ENCODE results near the gene SLC35E1. TPM values are rescaled to one million over a fixed set of nuclear protein-coding genes. Genes with fewer than 3 reads are reported as not detected.

Gene SLC35E1
- polyA plus RNA-seq, 6 donors from 2014 or later = 15.4 to 26.2 (median 19.4) TPM

DNA sequence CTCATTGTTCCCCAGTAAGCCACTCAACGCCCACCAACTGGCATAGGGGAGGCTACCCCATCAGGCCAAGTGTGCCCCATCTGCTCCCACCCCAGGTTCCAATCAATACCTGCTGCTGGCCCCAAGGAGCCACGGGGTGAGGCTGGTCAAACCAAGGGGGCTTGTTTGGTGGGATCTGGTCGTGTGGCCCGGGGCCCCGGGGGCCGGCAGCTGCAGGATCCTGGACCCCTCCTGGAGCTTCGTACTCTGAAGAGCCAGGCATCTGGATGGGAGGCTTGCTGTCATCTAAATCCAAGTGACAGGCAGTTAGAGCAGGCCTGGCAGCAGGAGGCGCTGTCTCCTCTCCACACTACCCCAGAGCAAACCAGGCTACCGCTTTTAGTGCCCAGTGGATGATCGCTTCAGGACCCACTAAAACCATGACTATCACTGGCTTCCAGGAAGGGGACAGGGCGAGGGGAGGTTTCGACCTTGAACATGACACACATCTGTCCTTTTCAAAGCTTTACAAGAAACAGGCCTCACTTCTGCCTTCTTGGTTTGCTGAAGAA lies 44.2 kb downstream of the SLC35E1 start:
- peak; percentile 26 for DNase-seq
- H3K36me3 Mint-ChIP-seq = peaks cover 0 to 12% of the 10 kb centered on the region in 2 donors
- no peak overlapping the region for H3K4me3 Mint-ChIP-seq
- H3K9me3 Mint-ChIP-seq = no peaks in the 10 kb centered on the region
- ATAC-seq (ENCODE audit: low read depth in 2 of 2) = peak in 1 of 2 donors; percentile 23
- no peaks in the 10 kb centered on the region for H3K27me3 Mint-ChIP-seq
- peak overlapping the region in 1 of 6 donors; percentile 61 for H3K27ac Mint-ChIP-seq
- peaks cover 0 to 5% (median 3%) of the 10 kb centered on the region in 3 donors for H3K4me1 Mint-ChIP-seq

DNA sequence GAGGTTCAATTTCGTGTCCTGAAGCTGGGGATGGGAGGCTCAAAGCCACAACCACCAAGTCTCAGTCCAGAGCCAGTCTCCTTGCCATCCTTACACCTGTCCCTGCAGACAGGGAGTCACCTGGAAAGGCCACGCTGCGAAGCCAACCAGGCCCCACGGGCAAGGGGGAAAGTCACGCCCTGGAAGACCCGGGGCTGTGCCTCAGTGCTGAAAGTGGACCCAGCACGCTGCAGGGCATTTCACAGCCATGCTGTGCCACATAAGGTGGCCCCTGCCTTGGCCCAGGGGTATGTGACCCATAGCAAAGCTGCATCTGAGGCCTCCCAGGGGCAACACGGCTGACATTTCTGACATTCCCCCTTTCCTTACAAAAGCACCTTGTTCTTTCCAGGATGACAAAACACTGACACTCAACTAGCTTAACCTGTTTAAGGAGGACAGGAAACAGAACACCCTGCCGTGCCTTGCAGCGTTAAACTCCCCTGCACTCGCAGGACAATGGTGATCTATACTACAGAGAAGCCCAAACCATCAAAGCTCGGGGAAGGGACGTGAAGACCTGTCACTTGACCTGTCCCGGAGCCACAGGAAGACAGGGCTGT lies 44.8 kb downstream of the SLC35E1 start:
- H3K27ac Mint-ChIP-seq = peak overlapping the region in 1 of 6 donors; percentile 61
- no peak for ATAC-seq (ENCODE audit: low read depth in 2 of 2)
- no peak for DNase-seq
- no peaks in the 10 kb centered on the region for H3K27me3 Mint-ChIP-seq
- H3K36me3 Mint-ChIP-seq = peaks cover 0 to 16% of the 10 kb centered on the region in 2 donors
- peaks cover 0 to 5% (median 3%) of the 10 kb centered on the region in 3 donors for H3K4me1 Mint-ChIP-seq
- no peaks in the 10 kb centered on the region for H3K9me3 Mint-ChIP-seq
- H3K4me3 Mint-ChIP-seq = no peak overlapping the region

DNA sequence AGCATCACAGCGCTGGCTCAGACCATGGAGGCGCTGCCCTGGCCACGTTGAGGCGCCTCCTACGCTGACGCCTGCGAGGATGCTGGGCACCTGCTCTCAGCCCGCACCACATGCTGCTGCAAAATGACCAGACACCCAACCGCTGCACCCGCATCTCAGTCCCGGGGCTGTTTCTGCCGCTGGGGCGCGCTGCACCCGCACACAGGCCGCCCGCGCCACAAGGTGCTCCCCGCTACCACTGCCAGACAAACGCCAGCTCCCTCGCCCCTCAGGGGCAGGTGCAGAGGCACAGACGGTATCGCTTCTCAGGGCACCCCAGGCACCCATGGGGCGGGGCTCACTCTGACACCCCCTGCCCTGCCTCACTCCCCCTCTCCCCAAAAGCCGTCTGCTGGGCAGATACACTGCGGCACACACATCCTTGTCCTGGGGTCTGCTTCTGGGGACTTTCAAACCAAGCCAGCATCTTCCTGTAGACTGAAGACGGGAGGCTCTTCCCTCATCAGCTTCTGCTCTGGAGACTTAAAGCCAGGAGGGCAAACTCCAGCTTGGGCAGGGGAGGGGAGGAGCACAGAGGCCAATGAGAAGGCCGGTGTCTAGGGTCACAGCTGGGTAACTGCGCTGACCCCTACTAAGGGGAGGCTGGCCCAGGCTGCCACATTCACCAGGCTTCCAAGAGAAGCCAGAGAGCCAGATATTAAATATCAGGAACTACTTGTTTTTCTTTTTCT lies 46.3 kb downstream of the SLC35E1 start:
- Mint-ChIP-seq H3K27me3 (no peaks in the 10 kb centered on the region), H3K4me3 (no peak overlapping the region), H3K36me3 (peaks cover 0 to 6% of the 10 kb centered on the region in 2 donors), H3K9me3 (no peaks in the 10 kb centered on the region), H3K4me1 (peaks cover 0 to 3% (median 0%) of the 10 kb centered on the region in 3 donors), H3K27ac (no peak overlapping the region)
- no peak for ATAC-seq (ENCODE audit: low read depth in 2 of 2)
- DNase-seq = no peak

DNA sequence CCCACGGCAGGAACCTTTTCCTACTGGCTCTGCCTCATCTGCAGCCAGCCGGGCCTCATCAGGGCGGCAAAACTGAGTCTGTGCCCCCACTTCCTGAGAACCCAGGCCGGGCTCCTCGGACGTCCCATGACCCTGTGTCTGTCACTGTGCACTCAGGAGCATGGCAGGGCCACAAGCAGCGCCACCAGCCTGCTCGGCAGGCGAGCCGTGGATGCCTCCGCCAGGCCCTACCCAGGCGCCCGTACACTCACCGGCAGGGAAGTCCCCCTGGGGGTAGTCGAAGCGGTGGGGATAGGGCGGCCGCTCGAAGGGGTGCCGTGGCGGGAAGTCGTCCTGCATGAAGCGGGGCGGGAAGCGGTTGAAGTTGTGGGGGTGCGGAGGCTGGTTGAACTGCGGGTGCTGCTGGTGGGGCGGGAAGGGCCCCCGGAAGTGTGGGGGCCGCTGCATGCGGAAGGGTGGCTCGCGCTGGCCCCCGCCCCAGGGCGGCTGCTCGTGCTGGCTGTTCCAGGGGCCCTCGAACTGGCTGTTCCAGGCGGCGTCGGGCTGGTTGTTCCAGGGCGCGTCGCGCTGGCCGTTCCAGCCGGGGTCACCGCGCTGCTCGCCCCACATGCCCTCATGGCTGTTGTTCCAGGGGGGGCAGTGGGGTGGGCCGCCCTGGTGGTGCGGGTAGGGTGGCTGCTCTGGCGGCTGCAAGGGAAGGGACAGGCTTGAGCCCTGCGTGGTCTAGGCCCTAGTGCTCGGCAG lies 47.1 kb downstream of the SLC35E1 start:
- no peaks in the 10 kb centered on the region for H3K9me3 Mint-ChIP-seq
- ATAC-seq (ENCODE audit: low read depth in 2 of 2) (no peak), DNase-seq (no peak)
- no peak overlapping the region for H3K27ac Mint-ChIP-seq
- no peaks in the 10 kb centered on the region for H3K27me3 Mint-ChIP-seq
- H3K36me3 Mint-ChIP-seq = peaks cover 0 to 5% of the 10 kb centered on the region in 2 donors
- no peak overlapping the region for H3K4me3 Mint-ChIP-seq
- peaks cover 0 to 3% (median 0%) of the 10 kb centered on the region in 3 donors for H3K4me1 Mint-ChIP-seq

DNA sequence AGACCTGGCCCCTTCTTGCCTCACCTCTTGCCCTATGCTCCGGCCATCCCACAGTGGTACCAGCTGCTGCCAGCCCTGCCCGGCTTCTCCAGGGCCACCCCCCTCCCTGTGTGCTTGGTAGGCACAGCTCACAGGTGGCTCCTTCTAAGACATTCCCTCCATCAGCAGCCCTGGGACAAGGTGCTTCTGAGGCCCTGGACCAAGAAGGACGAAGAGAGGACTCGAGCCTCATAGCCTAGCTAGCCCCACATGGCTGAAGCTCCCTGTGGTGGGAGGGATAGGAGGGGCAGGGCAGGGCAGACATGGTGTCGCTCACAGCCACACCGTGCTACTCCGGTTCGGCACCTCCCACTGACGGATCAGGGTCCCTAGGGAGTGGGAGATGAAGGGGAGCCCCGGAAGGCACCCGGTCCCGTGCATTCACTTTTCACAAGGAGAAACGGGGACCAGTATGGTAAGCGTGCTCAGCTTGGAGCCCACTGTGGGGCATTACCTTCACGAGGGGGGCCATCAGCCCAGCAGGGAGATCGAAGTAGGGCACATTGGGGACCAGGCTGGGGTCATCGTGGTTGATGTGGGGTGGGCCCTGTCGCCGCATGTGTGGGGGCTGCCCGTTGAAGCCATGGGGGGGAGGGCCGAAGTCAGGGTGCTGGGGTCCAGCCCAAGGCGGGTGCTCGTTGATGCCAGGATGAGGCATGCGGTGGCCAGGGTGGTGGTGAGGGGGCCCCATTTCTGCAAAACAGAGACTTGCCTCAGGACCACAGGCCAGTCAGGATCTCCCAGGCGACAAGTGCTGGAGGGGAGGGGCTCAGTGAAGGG lies 49.4 kb downstream of the SLC35E1 start:
- no peak for DNase-seq
- Mint-ChIP-seq H3K36me3 (peaks cover 5 to 6% of the 10 kb centered on the region in 2 donors), H3K4me1 (no peaks in the 10 kb centered on the region), H3K27ac (peak overlapping the region in 1 of 6 donors; percentile 62), H3K4me3 (no peak overlapping the region), H3K27me3 (no peaks in the 10 kb centered on the region), H3K9me3 (no peaks in the 10 kb centered on the region)
- ATAC-seq (ENCODE audit: low read depth in 2 of 2) = no peak

DNA sequence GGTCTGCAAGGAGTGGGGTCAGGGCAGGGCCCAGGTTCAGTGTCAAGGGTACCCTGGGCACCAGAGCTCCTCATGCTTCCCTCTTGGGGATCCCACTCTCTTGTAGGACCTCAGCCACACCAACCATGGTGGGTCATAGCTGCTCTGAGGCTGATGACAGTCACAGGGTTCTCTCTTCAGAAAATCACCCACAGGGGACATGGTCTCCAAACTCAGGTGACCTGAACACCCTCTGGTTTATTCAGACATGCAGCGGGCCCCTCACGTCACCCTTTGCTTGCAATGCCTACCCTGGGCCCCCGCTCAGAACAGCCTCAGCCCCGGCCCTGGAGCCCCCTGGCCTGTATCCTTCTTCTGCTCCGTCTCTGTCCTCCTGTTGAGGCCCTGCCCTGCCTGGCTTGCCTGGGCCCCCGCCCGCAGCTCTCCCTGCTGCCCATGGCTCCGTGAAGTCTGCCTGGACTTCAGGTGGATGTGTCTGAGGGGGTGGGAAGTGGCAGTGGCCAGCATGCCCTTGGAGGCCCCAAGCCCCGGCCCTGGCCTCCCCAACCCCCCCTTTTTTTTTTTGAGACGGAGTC lies 50.4 kb downstream of the SLC35E1 start:
- Mint-ChIP-seq H3K27ac (no peak overlapping the region), H3K36me3 (peaks cover 5 to 6% of the 10 kb centered on the region in 2 donors), H3K9me3 (no peaks in the 10 kb centered on the region), H3K27me3 (no peaks in the 10 kb centered on the region), H3K4me1 (no peaks in the 10 kb centered on the region), H3K4me3 (no peak overlapping the region)
- DNase-seq (no peak), ATAC-seq (ENCODE audit: low read depth in 2 of 2) (no peak)

DNA sequence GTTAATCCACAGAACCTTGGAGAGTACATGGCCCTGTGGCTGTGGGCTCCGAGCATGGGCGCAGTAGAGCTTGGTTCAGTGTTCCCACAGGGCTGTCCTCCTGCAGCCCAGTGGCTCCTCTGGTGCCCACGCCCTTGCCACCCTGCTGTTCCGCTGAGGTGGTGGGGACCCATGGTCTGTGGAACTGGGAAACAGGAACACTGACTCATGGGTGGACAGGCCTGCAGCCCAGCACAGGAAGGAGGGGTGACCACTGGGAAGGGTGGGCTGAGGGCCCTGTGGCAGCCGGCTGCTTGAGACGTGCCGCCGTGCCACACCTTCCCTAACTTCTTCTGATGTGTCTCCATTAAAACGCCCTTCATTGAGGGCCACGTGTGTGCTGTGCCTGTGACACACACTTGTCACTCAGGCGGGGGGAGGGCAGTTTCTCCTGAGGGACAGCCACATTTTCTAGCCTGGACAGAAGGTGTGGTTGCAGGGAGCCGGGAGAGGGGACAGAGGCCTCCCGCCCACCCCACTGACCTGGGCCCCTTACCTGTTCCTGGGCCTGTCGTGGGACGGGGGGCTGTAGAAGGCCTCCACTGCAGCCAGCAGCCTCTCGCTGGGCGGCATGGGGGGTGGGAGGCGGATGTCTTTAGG lies 51.1 kb downstream of the SLC35E1 start:
- ATAC-seq (ENCODE audit: low read depth in 2 of 2) = no peak
- Mint-ChIP-seq H3K27ac (no peak overlapping the region), H3K36me3 (peaks cover 5 to 6% of the 10 kb centered on the region in 2 donors), H3K4me1 (no peaks in the 10 kb centered on the region), H3K27me3 (no peaks in the 10 kb centered on the region), H3K4me3 (no peak overlapping the region), H3K9me3 (no peaks in the 10 kb centered on the region)
- DNase-seq = no peak

DNA sequence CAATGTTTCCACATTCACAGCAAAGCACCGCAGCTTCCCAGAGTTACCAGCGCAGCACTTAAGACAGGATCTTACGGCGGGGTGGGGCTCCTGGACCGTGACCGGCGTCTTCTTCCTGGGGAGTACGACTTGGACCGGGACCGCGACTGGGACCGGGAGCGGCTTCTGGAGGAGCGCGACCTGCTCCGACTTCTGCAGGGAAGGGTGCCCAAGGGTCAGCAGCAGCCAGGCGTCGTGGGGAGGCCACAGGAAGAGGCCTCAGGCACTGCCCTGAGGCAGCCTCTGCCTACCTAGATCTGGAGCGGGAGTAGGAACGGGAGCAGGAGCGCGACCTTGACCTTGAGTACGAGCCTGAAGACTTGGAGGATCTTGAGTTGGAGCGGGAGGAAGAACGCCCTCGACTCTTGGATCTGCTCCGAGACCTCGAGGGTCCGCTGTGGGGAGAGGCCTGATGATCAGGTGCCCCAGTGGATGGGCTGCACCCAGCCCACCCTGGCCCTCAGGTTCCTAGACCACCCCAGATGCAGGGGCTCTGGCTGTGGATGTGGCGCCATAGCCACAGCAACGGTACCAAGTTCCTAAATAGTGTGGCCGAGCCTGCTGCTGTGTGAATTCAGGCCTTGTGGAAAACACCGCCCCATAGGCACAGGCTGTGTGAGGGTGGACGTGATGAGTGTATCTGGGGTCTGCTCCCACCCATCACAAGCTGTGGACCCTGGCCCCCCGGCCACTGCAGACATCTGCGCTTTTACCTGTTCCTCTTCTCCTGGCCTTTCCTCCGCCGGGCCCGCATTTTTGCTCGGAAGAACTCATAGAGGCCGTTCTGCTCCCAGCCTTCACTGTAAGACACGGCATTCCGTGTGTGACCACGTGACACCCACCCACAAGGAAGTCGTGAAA lies 51.9 kb downstream of the SLC35E1 start:
- ATAC-seq (ENCODE audit: low read depth in 2 of 2) = no peak
- no peak for DNase-seq
- no peaks in the 10 kb centered on the region for H3K27me3 Mint-ChIP-seq
- no peaks in the 10 kb centered on the region for H3K9me3 Mint-ChIP-seq
- H3K36me3 Mint-ChIP-seq = peaks cover 5 to 6% of the 10 kb centered on the region in 2 donors
- no peak overlapping the region for H3K4me3 Mint-ChIP-seq
- H3K27ac Mint-ChIP-seq = peak overlapping the region in 2 of 6 donors; percentile 47 to 60
- H3K4me1 Mint-ChIP-seq = no peaks in the 10 kb centered on the region

DNA sequence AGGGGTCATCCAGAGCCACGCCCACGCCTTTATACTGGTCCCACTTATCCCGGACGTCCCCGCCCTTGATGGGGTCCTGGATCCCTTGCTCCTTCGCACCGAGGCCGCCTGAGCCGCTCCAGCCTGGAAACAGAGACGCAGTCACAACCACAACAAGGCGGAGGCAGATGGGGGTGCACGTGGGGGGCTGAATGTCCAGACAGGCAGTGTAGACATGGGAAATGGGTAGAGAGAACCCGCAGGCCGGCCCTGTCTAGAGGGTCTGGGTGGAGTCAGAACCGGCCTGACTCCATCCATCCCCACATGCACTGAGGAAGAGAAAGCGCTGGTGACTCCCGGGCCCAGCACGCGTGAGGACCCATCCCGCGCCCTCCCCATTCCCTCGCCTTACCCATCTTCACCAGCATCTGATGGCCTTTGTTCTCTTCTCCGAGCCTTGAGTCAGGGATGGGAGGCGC lies 53.0 kb downstream of the SLC35E1 start:
- Mint-ChIP-seq H3K4me1 (no peaks in the 10 kb centered on the region), H3K9me3 (no peaks in the 10 kb centered on the region), H3K27ac (peak overlapping the region in 1 of 6 donors; percentile 12), H3K27me3 (no peaks in the 10 kb centered on the region), H3K36me3 (peaks cover 5 to 6% of the 10 kb centered on the region in 2 donors), H3K4me3 (no peak overlapping the region)
- ATAC-seq (ENCODE audit: low read depth in 2 of 2) (no peak), DNase-seq (no peak)

DNA sequence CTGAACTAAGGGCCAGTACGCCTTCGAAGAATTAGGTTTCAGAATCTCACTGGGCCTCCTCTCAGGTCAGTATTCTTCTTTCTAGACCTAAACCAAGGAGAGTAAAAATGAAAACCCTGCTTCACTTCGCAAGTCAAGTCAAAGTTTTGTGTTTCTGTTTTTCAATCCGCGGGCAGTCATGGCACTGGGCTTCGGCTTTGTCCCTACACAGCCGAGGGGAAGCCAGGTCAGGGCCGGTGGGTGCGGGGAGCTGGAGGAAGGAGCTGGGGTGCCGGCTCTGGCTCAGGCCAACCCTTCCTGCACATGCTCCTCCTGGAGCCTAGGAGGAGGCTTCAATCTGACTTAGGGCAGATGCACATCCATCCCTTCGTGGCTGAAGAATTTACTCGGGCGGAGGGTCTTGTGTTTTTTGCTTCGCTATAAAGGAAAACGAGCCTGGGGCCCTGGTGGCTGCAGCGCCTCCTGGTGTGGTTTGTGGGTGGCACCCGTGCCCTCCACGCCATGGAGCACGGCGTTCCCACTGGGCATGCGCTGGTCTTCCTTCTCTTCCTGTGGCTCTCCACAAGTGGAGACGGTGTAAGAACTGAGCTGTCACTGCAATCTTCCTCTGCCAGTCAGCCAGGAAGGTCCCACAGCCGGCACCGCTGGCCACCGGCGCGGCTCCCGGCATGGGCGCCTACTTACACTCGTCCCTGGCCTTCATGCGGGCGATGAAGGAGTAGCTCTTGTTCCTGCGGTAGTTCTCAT lies 53.6 kb downstream of the SLC35E1 start:
- Mint-ChIP-seq H3K27me3 (no peaks in the 10 kb centered on the region), H3K27ac (peak overlapping the region in 3 of 6 donors; percentile 12 to 68 (median 24)), H3K36me3 (peaks cover 5 to 6% of the 10 kb centered on the region in 2 donors), H3K9me3 (no peaks in the 10 kb centered on the region), H3K4me3 (no peak overlapping the region), H3K4me1 (no peaks in the 10 kb centered on the region)
- ATAC-seq (ENCODE audit: low read depth in 2 of 2) = no peak
- DNase-seq = no peak

DNA sequence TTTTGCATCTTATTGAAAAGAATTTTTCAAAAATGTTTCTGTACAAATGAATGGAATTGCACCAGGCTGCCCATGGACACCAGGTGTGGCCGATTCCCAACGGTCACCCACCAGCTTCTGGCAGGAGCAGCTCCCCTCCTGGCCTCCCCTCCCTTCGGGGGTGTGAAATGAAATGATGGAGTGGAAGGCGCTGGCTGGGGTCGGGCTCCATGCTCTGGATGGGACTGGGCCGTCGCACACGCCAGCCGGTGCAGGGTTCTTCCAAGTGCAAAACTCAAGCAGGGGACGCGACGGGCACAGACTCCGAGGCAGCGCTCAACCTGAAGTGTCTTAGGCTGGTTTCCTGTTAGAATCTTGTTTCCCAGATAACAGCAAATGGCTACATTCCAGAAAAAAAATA lies 54.2 kb downstream of the SLC35E1 start:
- Mint-ChIP-seq H3K4me1 (no peaks in the 10 kb centered on the region), H3K4me3 (no peak overlapping the region), H3K27me3 (no peaks in the 10 kb centered on the region), H3K27ac (peak overlapping the region in 1 of 6 donors; percentile 24), H3K9me3 (no peaks in the 10 kb centered on the region), H3K36me3 (peaks cover 5 to 6% of the 10 kb centered on the region in 2 donors)
- DNase-seq = no peak
- no peak for ATAC-seq (ENCODE audit: low read depth in 2 of 2)

All from naive B cell (primary cell).